Measurements from ENCODE around the gene RNPC3.

RNPC3 gene

DNA sequence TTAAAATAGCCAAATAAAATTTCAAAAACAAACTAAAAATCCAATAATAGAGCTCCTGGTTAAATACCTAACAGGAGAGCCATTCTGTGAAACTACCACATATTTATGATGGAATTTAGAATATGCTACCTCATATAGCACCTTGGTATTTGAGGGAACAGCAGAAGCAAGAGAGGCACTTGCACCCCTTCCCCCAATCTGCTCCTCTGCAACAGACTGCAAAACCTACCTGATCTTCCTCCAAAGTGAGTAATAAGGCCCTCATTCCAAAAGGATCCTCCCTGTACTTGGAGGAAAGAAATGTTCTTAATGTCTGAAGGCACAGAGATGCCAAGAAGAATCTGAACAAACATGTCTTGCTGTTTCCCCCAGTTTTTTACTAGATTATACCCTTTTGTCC is 28.1 kb upstream of the RNPC3 start:
- no peak for TF ChIP-seq NFIC (IDR thresholded peaks at IDR 0.05)

DNA sequence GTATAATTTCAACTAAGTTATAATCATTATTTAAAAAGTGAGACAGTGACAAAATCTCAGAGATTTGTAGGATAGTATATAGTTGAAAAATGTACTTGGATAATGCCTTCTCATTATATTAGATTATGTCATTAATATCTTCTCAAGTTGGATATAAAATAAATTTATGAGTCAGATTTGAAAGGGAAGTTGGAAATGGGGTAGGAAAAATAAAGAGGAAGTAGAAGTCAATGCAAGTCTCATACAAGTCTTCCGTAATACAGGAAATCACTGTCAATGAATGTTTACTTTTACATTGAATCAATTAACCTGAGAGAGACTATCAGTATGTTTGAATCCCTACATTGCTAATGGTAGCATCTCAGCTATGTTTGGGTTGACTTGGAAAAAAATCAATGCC is 16.2 kb upstream of the RNPC3 start:
- TF ChIP-seq, protein P1, sequence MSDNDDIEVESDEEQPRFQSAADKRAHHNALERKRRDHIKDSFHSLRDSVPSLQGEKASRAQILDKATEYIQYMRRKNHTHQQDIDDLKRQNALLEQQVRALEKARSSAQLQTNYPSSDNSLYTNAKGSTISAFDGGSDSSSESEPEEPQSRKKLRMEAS (IDR thresholded peaks at IDR 0.05) = no peak
- TF ChIP-seq RAD21 (IDR thresholded peaks at IDR 0.05; ENCODE audit: low read depth) (no peak), TAF1 (IDR thresholded peaks at IDR 0.05; ENCODE audit: low read depth) (no peak), TCF12 (IDR thresholded peaks at IDR 0.05; ENCODE audit: low read depth) (no peak), TEAD4 (IDR thresholded peaks at IDR 0.05) (no peak), CREB1 (IDR thresholded peaks at IDR 0.05; ENCODE audit: low read depth) (no peak), FOXM1 (IDR thresholded peaks at IDR 0.05; ENCODE audit: borderline replicate concordance, low read depth) (no peak), EP300 (IDR thresholded peaks at IDR 0.05; ENCODE audit: borderline replicate concordance) (no peak)
- TF ChIP-seq, protein P2, sequence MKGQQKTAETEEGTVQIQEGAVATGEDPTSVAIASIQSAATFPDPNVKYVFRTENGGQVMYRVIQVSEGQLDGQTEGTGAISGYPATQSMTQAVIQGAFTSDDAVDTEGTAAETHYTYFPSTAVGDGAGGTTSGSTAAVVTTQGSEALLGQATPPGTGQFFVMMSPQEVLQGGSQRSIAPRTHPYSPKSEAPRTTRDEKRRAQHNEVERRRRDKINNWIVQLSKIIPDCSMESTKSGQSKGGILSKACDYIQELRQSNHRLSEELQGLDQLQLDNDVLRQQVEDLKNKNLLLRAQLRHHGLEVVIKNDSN (IDR thresholded peaks at IDR 0.05) = no peak

DNA sequence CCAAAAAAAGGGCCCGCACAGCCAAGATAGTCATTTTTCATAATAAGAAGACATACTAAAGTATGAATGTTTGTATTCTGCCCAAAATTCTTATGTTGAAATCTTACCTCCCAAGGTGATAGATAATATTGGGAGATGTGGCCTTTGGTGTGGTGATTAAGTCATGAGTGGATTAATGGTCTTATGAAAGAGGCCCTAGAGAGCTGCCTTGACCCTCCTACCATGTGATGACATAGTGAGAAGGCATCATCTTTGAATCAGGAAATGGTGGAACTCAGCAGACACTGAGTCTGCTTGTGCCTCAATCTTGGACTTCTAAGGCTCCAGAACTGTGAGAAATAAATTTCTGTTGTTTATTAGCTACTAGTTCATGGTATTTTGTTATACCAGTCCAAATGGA is 11.8 kb upstream of the RNPC3 start:
- TF ChIP-seq ZBTB7A (IDR thresholded peaks at IDR 0.05; ENCODE audit: low read depth) (no peak), CREB1 (IDR thresholded peaks at IDR 0.05; ENCODE audit: low read depth) (no peak), FOXM1 (IDR thresholded peaks at IDR 0.05; ENCODE audit: borderline replicate concordance, low read depth) (no peak), TCF12 (IDR thresholded peaks at IDR 0.05; ENCODE audit: low read depth) (no peak), RAD21 (IDR thresholded peaks at IDR 0.05; ENCODE audit: low read depth) (no peak), TEAD4 (IDR thresholded peaks at IDR 0.05) (no peak), CEBPB (IDR thresholded peaks at IDR 0.05) (no peak), NFIC (IDR thresholded peaks at IDR 0.05) (no peak), EGR1 (IDR thresholded peaks at IDR 0.05) (no peak), TAF1 (IDR thresholded peaks at IDR 0.05; ENCODE audit: low read depth) (no peak), EP300 (IDR thresholded peaks at IDR 0.05; ENCODE audit: borderline replicate concordance) (no peak)
- TF ChIP-seq, protein P3, sequence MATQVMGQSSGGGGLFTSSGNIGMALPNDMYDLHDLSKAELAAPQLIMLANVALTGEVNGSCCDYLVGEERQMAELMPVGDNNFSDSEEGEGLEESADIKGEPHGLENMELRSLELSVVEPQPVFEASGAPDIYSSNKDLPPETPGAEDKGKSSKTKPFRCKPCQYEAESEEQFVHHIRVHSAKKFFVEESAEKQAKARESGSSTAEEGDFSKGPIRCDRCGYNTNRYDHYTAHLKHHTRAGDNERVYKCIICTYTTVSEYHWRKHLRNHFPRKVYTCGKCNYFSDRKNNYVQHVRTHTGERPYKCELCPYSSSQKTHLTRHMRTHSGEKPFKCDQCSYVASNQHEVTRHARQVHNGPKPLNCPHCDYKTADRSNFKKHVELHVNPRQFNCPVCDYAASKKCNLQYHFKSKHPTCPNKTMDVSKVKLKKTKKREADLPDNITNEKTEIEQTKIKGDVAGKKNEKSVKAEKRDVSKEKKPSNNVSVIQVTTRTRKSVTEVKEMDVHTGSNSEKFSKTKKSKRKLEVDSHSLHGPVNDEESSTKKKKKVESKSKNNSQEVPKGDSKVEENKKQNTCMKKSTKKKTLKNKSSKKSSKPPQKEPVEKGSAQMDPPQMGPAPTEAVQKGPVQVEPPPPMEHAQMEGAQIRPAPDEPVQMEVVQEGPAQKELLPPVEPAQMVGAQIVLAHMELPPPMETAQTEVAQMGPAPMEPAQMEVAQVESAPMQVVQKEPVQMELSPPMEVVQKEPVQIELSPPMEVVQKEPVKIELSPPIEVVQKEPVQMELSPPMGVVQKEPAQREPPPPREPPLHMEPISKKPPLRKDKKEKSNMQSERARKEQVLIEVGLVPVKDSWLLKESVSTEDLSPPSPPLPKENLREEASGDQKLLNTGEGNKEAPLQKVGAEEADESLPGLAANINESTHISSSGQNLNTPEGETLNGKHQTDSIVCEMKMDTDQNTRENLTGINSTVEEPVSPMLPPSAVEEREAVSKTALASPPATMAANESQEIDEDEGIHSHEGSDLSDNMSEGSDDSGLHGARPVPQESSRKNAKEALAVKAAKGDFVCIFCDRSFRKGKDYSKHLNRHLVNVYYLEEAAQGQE (IDR thresholded peaks at IDR 0.05; ENCODE audit: low read depth) = no peak
- TF ChIP-seq, protein P2 (IDR thresholded peaks at IDR 0.05) = no peak
- TF ChIP-seq, protein P1 (IDR thresholded peaks at IDR 0.05) = no peak

DNA sequence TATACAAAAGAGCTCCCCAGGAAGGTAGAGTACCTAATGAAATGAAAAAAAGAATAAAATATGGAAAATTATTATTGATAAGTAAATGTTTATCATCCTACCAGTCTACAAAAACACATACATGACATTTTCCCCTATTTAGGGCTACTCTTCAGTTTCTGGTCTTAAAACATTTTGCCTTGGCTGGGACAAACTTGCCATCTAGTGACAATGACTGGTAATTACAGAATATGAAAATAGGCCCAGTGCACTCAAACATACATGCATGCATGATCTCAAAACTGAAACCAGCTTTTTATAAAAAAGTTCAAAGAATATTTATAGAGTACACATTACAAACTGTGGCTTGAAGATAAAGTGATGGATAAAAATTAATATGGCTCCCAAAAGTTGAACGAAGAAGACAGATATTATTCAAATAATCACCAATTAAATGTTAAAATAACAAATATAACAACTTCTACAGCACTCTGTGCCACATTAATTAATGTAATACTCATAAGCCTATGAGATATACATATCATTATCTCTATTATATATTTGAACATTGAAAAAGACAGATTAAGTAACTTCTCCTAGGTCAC is 10.5 kb upstream of the RNPC3 start:
- TF ChIP-seq EGR1 (IDR thresholded peaks at IDR 0.05) (no peak), CEBPB (IDR thresholded peaks at IDR 0.05) (no peak), TAF1 (IDR thresholded peaks at IDR 0.05; ENCODE audit: low read depth) (no peak), ZBTB7A (IDR thresholded peaks at IDR 0.05; ENCODE audit: low read depth) (no peak), RAD21 (IDR thresholded peaks at IDR 0.05; ENCODE audit: low read depth) (peak; percentile 83), TEAD4 (IDR thresholded peaks at IDR 0.05) (no peak), YY1 (IDR thresholded peaks at IDR 0.05; ENCODE audit: low read depth) (no peak)

DNA sequence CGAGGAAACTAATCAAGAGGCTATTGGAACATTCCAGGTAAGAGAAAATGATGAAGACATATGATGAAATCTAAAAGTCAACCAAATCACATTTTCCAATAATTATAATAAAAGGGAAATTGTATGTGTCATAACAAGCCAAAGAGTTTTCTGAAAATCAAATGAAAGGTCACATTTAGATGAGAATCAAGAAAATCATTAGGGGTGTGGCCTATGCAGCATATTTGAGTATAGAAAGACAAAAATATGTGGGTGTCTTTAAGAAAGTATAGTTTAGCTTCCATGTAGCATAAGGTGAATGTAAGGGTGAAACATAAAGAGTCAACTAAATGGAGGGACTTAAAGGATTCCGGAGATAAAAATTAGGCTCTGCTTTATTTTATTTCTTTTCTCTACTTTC is 9.2 kb upstream of the RNPC3 start:
- no peak for TF ChIP-seq TAF1 (IDR thresholded peaks at IDR 0.05; ENCODE audit: low read depth)
- TF ChIP-seq EGR1 (IDR thresholded peaks at IDR 0.05) = no peak
- TF ChIP-seq, protein P1 (IDR thresholded peaks at IDR 0.05) = no peak
- no peak for TF ChIP-seq TEAD4 (IDR thresholded peaks at IDR 0.05)
- no peak for TF ChIP-seq ZBTB7A (IDR thresholded peaks at IDR 0.05; ENCODE audit: low read depth)
- TF ChIP-seq FOXM1 (IDR thresholded peaks at IDR 0.05; ENCODE audit: borderline replicate concordance, low read depth) = no peak
- TF ChIP-seq TCF12 (IDR thresholded peaks at IDR 0.05; ENCODE audit: low read depth) = no peak
- TF ChIP-seq, protein P3 (IDR thresholded peaks at IDR 0.05; ENCODE audit: low read depth) = no peak
- no peak for TF ChIP-seq CEBPB (IDR thresholded peaks at IDR 0.05)
- TF ChIP-seq, protein P2 (IDR thresholded peaks at IDR 0.05) = no peak
- no peak for TF ChIP-seq YY1 (IDR thresholded peaks at IDR 0.05; ENCODE audit: low read depth)
- no peak for TF ChIP-seq EP300 (IDR thresholded peaks at IDR 0.05; ENCODE audit: borderline replicate concordance)
- no peak for TF ChIP-seq NFIC (IDR thresholded peaks at IDR 0.05)
- TF ChIP-seq CREB1 (IDR thresholded peaks at IDR 0.05; ENCODE audit: low read depth) = no peak
